BE2C (cell line): ENCODE data around the gene BACE2.

Source experiments
- DNase-seq: peaks from one replicate; pipeline ENCODE4 v3.0.0-alpha.2; 2020
- H3K27me3 ChIP-seq: fragments of 250-450 bp; sonication (Bioruptor Pico); 2 replicates; pipeline ENCODE4 v1.5.1; 2020; ENCODE audit warnings: mild to moderate bottlenecking
- H3K36me3 ChIP-seq: fragments of 250-450 bp; sonication (Bioruptor Pico); 2 replicates; pipeline ENCODE4 v1.5.1; 2020; ENCODE audit warnings: mild to moderate bottlenecking
- H3K4me1 ChIP-seq: fragments of 250-450 bp; sonication (Bioruptor Pico); 2 replicates; pipeline ENCODE4 v1.5.1; 2020
- H3K4me3 ChIP-seq: 2 replicates; pipeline ENCODE4 v1.5.1; 2011; ENCODE audit warnings: low read depth, low read length
- H3K9me3 ChIP-seq: fragments of 250-450 bp; sonication (Bioruptor Pico); 2 replicates; pipeline ENCODE4 v1.5.1; 2020
- TF ChIP-seq, protein P1 (sequence below): IDR thresholded peaks from 2 replicates; pipeline ENCODE4 v1.5.1; 2012; ENCODE audit warnings: mild to moderate bottlenecking, low read depth, low read length

The BACE2 gene

DNA sequence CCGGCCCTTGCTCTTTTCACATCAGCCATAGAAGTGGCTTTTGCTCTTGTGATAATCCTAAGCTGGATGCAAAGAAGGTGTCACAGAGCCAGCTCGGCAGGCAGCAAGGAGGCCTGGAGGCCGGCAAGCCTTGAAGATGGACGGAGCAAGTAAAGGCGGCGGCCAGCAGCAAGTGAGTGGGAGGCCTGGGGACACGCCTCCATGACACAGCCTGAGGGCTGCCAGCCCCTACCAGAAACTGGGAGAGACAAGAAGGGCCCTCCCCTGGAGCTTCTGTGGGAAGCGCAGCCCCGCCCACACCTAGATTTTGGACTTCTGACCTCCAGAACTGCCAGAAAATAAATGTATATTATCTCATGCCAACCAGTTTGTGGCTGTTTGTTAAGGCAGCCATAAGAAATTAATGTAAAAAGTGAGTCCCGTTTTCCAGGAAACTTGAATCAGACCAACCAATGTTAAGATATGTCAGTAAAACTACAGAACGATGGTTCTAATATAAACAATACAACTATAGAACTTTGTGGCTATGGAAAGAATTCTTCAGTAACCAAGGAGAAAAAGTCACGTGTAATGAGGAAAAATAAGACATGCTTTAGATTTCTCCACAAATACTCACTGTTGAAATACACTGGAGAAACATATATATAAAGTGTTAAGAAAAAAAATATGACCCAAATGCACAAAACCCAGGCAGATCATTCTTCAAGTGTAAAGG lies 49.9 kb downstream of the BACE2 start:
- no peaks in the 10 kb centered on the region for H3K4me1 ChIP-seq
- TF ChIP-seq, protein P1, sequence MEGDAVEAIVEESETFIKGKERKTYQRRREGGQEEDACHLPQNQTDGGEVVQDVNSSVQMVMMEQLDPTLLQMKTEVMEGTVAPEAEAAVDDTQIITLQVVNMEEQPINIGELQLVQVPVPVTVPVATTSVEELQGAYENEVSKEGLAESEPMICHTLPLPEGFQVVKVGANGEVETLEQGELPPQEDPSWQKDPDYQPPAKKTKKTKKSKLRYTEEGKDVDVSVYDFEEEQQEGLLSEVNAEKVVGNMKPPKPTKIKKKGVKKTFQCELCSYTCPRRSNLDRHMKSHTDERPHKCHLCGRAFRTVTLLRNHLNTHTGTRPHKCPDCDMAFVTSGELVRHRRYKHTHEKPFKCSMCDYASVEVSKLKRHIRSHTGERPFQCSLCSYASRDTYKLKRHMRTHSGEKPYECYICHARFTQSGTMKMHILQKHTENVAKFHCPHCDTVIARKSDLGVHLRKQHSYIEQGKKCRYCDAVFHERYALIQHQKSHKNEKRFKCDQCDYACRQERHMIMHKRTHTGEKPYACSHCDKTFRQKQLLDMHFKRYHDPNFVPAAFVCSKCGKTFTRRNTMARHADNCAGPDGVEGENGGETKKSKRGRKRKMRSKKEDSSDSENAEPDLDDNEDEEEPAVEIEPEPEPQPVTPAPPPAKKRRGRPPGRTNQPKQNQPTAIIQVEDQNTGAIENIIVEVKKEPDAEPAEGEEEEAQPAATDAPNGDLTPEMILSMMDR, result no peak
- H3K36me3 ChIP-seq, result no peaks in the 10 kb centered on the region
- DNase-seq, result no peak
- no peaks in the 10 kb centered on the region for H3K27me3 ChIP-seq
- H3K9me3 ChIP-seq, result peaks cover 5% of the 10 kb centered on the region
- no peak overlapping the region for H3K4me3 ChIP-seq

DNA sequence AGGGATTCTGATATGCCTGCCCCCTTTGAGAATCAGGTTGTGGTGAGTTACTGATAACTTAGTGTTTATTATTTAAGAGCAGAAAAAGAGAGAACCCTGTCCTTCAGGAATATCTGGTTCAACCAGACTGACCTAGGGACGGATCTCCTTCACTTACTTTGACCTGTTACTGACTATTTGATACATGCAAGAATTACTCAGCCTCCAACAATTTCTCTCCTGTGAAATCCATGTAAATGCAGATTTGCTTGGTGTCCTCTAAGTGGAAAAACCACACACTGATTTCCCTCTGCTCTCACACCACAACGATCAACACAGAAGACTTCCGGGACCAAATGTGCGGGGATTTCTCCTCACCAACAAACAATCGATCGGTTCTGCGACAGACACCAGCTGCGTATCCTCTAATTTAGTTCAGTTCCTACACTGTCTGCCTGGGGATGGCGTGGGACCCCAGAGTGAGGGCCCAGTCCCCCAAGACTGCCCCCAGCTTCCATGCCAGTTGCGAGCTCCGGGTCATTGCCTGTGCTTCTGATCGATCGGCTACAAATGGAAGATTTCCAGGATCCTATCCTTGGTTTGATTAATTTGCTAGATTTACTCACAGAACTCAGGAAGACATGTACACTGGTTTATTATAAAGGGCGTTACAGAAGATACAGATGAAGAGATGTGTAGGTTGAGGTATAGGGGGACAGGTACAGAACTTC lies 51.7 kb downstream of the BACE2 start:
- no peaks in the 10 kb centered on the region for H3K36me3 ChIP-seq
- TF ChIP-seq, protein P1, result no peak
- H3K4me1 ChIP-seq, result no peaks in the 10 kb centered on the region
- peaks cover 5% of the 10 kb centered on the region for H3K9me3 ChIP-seq
- DNase-seq, result no peak
- no peaks in the 10 kb centered on the region for H3K27me3 ChIP-seq
- no peak overlapping the region for H3K4me3 ChIP-seq

DNA sequence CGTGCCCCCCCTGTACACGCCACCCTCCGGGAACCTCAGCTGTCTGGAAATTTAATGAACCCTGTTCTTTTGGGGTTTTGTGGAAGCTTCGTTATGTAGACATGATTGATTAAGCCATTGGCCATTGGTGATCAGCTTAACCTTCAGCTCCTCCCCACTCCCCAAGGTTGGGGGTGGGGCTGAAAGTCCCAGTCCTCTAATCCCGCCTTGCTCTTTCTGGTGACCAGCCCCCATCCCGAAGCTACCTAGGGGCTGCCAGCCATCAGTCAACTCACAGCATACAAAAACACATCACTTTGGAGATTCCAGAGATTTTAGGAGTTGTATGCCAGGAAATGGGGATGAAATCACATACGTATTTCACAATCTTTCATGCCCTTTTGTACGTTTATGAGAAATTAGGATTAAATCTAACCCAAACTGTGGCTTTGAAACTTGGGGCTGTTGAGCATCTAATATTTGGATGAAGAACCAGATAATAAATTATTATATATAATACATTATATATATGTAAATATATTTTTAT lies 52.3 kb downstream of the BACE2 start:
- DNase-seq, result no peak
- TF ChIP-seq, protein P1, result no peak
- Histone ChIP-seq H3K9me3 (peaks cover 5% of the 10 kb centered on the region), H3K4me3 (no peak overlapping the region), H3K27me3 (no peaks in the 10 kb centered on the region), H3K36me3 (no peaks in the 10 kb centered on the region), H3K4me1 (no peaks in the 10 kb centered on the region)

DNA sequence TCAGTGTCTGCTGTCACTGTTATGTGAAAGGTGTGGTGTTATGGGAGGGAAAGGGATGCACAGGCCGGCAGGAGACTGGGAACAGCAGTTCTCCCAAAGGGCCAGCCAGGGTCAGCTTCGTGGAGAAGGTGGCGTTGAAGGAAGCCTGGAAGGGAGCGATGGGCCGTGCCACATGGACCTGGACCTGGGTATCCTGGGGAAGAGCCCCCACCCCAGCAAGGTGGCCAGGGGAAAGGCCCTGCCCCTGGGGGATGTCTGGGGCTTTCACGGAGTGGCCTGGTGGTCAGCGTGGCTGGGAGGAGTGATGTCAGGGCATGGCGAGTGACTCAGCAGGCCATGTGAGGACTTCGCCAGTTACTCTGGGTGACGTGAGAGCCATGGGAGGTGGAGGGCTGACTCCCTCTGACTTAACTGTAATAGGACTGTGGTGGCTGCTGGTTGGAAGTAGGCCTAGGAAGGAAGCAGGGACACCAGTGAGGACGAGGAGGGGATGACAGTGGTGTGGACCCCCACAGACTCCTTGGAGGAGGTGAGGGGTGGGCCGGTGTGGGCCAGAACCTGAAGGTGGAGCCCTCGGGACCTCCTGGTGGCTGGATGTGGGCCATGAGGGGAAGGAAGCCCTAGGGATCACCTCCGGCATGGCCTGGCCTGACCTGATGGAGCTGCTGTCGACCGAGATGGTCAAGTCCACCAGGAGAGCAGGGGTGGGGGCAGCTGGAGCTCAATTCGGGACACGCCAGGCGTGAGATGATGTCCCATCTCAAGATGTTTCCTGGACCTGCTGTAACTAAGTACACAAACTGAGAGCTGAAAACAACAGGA lies 54.5 kb downstream of the BACE2 start:
- H3K4me1 ChIP-seq, result no peaks in the 10 kb centered on the region
- H3K9me3 ChIP-seq, result peaks cover 5% of the 10 kb centered on the region
- no peaks in the 10 kb centered on the region for H3K36me3 ChIP-seq
- DNase-seq, result no peak
- H3K27me3 ChIP-seq, result no peaks in the 10 kb centered on the region
- TF ChIP-seq, protein P1, result no peak
- H3K4me3 ChIP-seq, result no peak overlapping the region

DNA sequence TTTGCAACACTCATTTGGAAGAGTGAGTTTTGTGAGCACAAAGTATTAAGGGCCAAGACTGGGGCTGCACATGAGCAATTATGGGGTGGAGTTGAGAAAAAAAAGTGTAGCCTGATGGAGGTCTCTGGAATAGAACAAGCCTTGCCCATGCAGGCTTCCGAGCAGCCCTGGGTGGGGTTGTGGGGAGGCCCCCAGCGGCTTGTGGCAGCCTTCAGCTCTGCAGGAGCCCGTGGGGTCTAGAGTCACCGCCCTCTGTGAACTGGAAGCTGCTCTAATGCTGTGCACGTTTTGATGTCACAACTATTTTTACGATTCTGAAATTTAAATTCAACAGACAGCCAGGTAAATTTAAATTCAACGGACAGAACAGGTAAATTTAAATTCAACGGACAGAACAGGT lies 58.9 kb downstream of the BACE2 start:
- H3K36me3 ChIP-seq, result no peaks in the 10 kb centered on the region
- H3K9me3 ChIP-seq, result peaks cover 5% of the 10 kb centered on the region
- H3K4me1 ChIP-seq, result no peaks in the 10 kb centered on the region
- H3K4me3 ChIP-seq, result no peak overlapping the region
- DNase-seq, result no peak
- TF ChIP-seq, protein P1, result no peak
- no peaks in the 10 kb centered on the region for H3K27me3 ChIP-seq
